Activated B cell treated with CpG ODN at 0.5 μM for 24 hours (primary cell): ENCODE results near the gene PAM. TPM values are rescaled to one million over a fixed set of nuclear protein-coding genes. Genes with fewer than 3 reads are reported as not detected.

Experiments
- ATAC-seq: fragments of 200-7000 bp; cut with Tn5 transposase; one replicate; pipeline ENCODE4 v1.10.0; 2021; ENCODE audit warnings: low read depth, mild to moderate bottlenecking, moderate library complexity
- CTCF ChIA-PET: fragments of 350-600 bp; sonication (Branson Sonifier 250); formaldehyde crosslinking; loops from one replicate; lab custom pipeline; 2021; ENCODE audit warnings: antibody characterized with exemption; lab: Charles Lee
- POLR2A ChIA-PET: fragments of 350-600 bp; sonication (Branson Sonifier 250); formaldehyde crosslinking; loops from one replicate; lab custom pipeline; 2021; ENCODE audit warnings: antibody characterized with exemption; lab: Charles Lee
- DNase-seq: peaks from one replicate; pipeline ENCODE4 v3.0.0; 2022
- H3K27ac Mint-ChIP-seq: one replicate; pipeline ENCODE4 v1.8.0; 2020; ENCODE audit warnings: mixed read lengths
- H3K27me3 Mint-ChIP-seq: one replicate; pipeline ENCODE4 v1.8.0; 2021; ENCODE audit warnings: mixed read lengths
- H3K36me3 Mint-ChIP-seq: one replicate; pipeline ENCODE4 v1.8.0; 2021; ENCODE audit warnings: low read depth, mixed read lengths
- H3K4me1 Mint-ChIP-seq: one replicate; pipeline ENCODE4 v1.8.0; 2021; ENCODE audit warnings: mixed read lengths
- H3K4me3 Mint-ChIP-seq: one replicate; pipeline ENCODE4 v1.8.0; 2020; ENCODE audit warnings: mild to moderate bottlenecking, mixed read lengths
- H3K9me3 Mint-ChIP-seq: one replicate; pipeline ENCODE4 v1.8.0; 2020; ENCODE audit warnings: mixed read lengths
- CTCF ChIP-seq: fragments of 200-600 bp; IDR thresholded peaks from one replicate; pipeline ENCODE4 v1.8.0; 2022; ENCODE audit warnings: antibody characterized with exemption, mild to moderate bottlenecking
- intact Hi-C: fragments of 100-400 bp; cut with micrococcal nuclease; formaldehyde crosslinking; loops from one replicate; pipeline ENCODE4 v1.15.1; 2024
- total RNA-seq: library from RNA; stranded (reverse); gene quantifications from 2 replicates; pipeline ENCODE4 v1.2.3, GENCODE V29; 2022

The PAM gene
- total RNA-seq, 1 donor from 2014 or later: 19.0 TPM

GRCh38 chr5:102807878-102808502 lies 52.9 kb downstream of the PAM start:
- Mint-ChIP-seq H3K4me3 (no peak overlapping the region), H3K27me3 (no peaks in the 10 kb centered on the region), H3K4me1 (peaks cover under 1% of the 10 kb centered on the region), H3K9me3 (no peaks in the 10 kb centered on the region), H3K27ac (no peak overlapping the region), H3K36me3 (no peaks in the 10 kb centered on the region)
- POLR2A ChIA-PET: interaction anchor here (0.5 kb wide), 1 partner anchor 231 kb away, joined by 3 read pairs; no protein-coding TSS in a partner anchor
- no peak for TF ChIP-seq CTCF
- intact Hi-C loops: no loop called here
- DNase-seq (no peak), ATAC-seq (no peak)
- CTCF ChIA-PET: no interaction called here

GRCh38 chr5:102809033-102809432 lies 53.9 kb downstream of the PAM start:
- CTCF ChIA-PET: no interaction called here
- no peak for TF ChIP-seq CTCF
- no peak for DNase-seq
- no peaks in the 10 kb centered on the region for H3K36me3 Mint-ChIP-seq
- no peak for ATAC-seq
- H3K4me1 Mint-ChIP-seq: no peaks in the 10 kb centered on the region
- no peaks in the 10 kb centered on the region for H3K27me3 Mint-ChIP-seq
- H3K9me3 Mint-ChIP-seq: no peaks in the 10 kb centered on the region
- no peak overlapping the region for H3K4me3 Mint-ChIP-seq
- POLR2A ChIA-PET: interaction anchor here (0.7 kb wide), 1 partner anchor 24 kb away, joined by 3 read pairs; no protein-coding TSS in a partner anchor
- no peak overlapping the region for H3K27ac Mint-ChIP-seq
- intact Hi-C loops: no loop called here

GRCh38 chr5:102811972-102812371 lies 56.9 kb downstream of the PAM start:
- no peak for DNase-seq
- POLR2A ChIA-PET: no interaction called here
- intact Hi-C loops: no loop called here
- Mint-ChIP-seq H3K4me1 (peaks cover 14% of the 10 kb centered on the region), H3K9me3 (no peaks in the 10 kb centered on the region), H3K27ac (no peak overlapping the region), H3K27me3 (no peaks in the 10 kb centered on the region), H3K36me3 (no peaks in the 10 kb centered on the region), H3K4me3 (no peak overlapping the region)
- no peak for ATAC-seq
- TF ChIP-seq CTCF: no peak
- CTCF ChIA-PET: no interaction called here

GRCh38 chr5:102813740-102814139 lies 58.6 kb downstream of the PAM start:
- Mint-ChIP-seq H3K4me1 (peaks cover 14% of the 10 kb centered on the region), H3K27ac (no peak overlapping the region), H3K9me3 (no peaks in the 10 kb centered on the region), H3K27me3 (no peaks in the 10 kb centered on the region), H3K4me3 (no peak overlapping the region), H3K36me3 (no peaks in the 10 kb centered on the region)
- ChIA-PET POLR2A (no interaction called here), CTCF (no interaction called here)
- intact Hi-C loops: no loop called here
- no peak for DNase-seq
- TF ChIP-seq CTCF: no peak
- ATAC-seq: no peak

GRCh38 chr5:102815084-102815483 lies 60.0 kb downstream of the PAM start:
- DNase-seq (no peak), ATAC-seq (no peak)
- Mint-ChIP-seq H3K4me1 (peaks cover 14% of the 10 kb centered on the region), H3K27ac (no peak overlapping the region), H3K27me3 (no peaks in the 10 kb centered on the region), H3K4me3 (no peak overlapping the region), H3K36me3 (no peaks in the 10 kb centered on the region), H3K9me3 (no peaks in the 10 kb centered on the region)
- ChIA-PET POLR2A (no interaction called here), CTCF (no interaction called here)
- TF ChIP-seq CTCF: no peak
- intact Hi-C loops: no loop called here
